H1 (cell line): Measurements from ENCODE around the gene INPP5A. TPM values are rescaled to one million over a fixed set of nuclear protein-coding genes. Genes with fewer than 3 reads are reported as not detected.

ENCODE experiments used
- CTCF ChIA-PET: fragments of 300-600 bp; sonication (Branson Sonifier 250); formaldehyde crosslinking; loops from one replicate; lab custom pipeline; 2021; ENCODE audit not compliant: partially characterized antibody; lab: Charles Lee
- POLR2A ChIA-PET: fragments of 300-600 bp; sonication (Branson Sonifier 250); formaldehyde crosslinking; loops from one replicate; lab custom pipeline; 2021; ENCODE audit warnings: inconsistent platforms; ENCODE audit not compliant: partially characterized antibody; lab: Charles Lee
- DNase-seq, 2 experiments: peaks; one replicate each; pipeline versions ENCODE4 v3.0.0 to v3.0.0-alpha.2; 2010 to 2022; ENCODE audit warnings: low spot score in 2 of 2, low read depth in 1 of 2, mixed read lengths in 1 of 2
- FAIRE-seq: peaks from 2 replicates; lab custom pipeline; 2011; peaks lifted over from hg19 to GRCh38; lab: Jason Lieb, UNC
- H2AFZ ChIP-seq: 2 replicates; pipeline ENCODE4 v1.8.1; 2012; ENCODE audit warnings: low read length, inconsistent platforms
- H2AK5ac ChIP-seq: 2 replicates; pipeline ENCODE4 v1.6.1; 2013; ENCODE audit warnings: low read depth, low read length
- H2BK120ac ChIP-seq: replicated peaks from 2 replicates; pipeline ENCODE3; 2013; ENCODE audit warnings: low read depth, low read length, inconsistent platforms
- H2BK12ac ChIP-seq: 2 replicates; pipeline ENCODE4 v1.6.1; 2013; ENCODE audit warnings: low read depth, low read length
- H2BK15ac ChIP-seq: 2 replicates; pipeline ENCODE4 v1.6.1; 2013; ENCODE audit warnings: low read length
- H2BK20ac ChIP-seq: 2 replicates; pipeline ENCODE4 v1.6.1; 2013; ENCODE audit warnings: low read length
- H2BK5ac ChIP-seq: 2 replicates; pipeline ENCODE4 v1.6.1; 2013; ENCODE audit warnings: low read depth, low read length
- H3K14ac ChIP-seq: 2 replicates; pipeline ENCODE4 v1.6.1; 2013; ENCODE audit warnings: inconsistent platforms; ENCODE audit not compliant: insufficient read length
- H3K18ac ChIP-seq: 2 replicates; pipeline ENCODE4 v1.6.1; 2013; ENCODE audit warnings: low read length; ENCODE audit errors: extremely low read depth
- H3K23ac ChIP-seq: 2 replicates; pipeline ENCODE4 v1.6.1; 2013; ENCODE audit warnings: inconsistent platforms; ENCODE audit not compliant: insufficient read length
- H3K23me2 ChIP-seq: 2 replicates; pipeline ENCODE4 v1.6.1; 2013; ENCODE audit warnings: low read depth, low read length
- H3K27ac ChIP-seq: 2 replicates; pipeline ENCODE4 v1.6.1; 2011; ENCODE audit warnings: low read depth, low read length, inconsistent platforms
- H3K27me3 ChIP-seq, 4 experiments: replicated peaks in 1 of 4; 1 replicate in 1 of 4; 2 replicates in 3 of 4; pipeline versions ENCODE4 v1.6.1 to v1.8.1; 2011 to 2013; ENCODE audit warnings: low read length in 3 of 4, mild to moderate bottlenecking in 3 of 4, inconsistent platforms in 2 of 4, mixed read lengths in 2 of 4, moderate library complexity in 1 of 4; ENCODE audit not compliant: control insufficient read depth in 3 of 4, insufficient read depth in 3 of 4; ENCODE audit errors: extremely low read depth in 1 of 4
- H3K36me3 ChIP-seq, 4 experiments: 2 replicates each; pipeline versions ENCODE4 v1.6.1 to v1.8.1; 2011 to 2013; ENCODE audit warnings: mild to moderate bottlenecking in 4 of 4, low read length in 3 of 4, moderate library complexity in 2 of 4, control low read depth in 1 of 4, inconsistent platforms in 1 of 4; ENCODE audit not compliant: insufficient read depth in 4 of 4, control insufficient read depth in 2 of 4
- H3K4ac ChIP-seq: replicated peaks from 2 replicates; pipeline ENCODE3; 2013; ENCODE audit warnings: low read length, low read depth, mixed read lengths, inconsistent platforms; ENCODE audit not compliant: insufficient read length
- H3K4me1 ChIP-seq, 4 experiments: replicated peaks in 1 of 4; 1 replicate in 1 of 4; 2 replicates in 3 of 4; pipeline versions ENCODE4 v1.6.1 to v1.8.1; 2011 to 2013; ENCODE audit warnings: low read length in 3 of 4, inconsistent platforms in 2 of 4, mixed read lengths in 1 of 4; ENCODE audit not compliant: insufficient read depth in 4 of 4, control insufficient read depth in 3 of 4
- H3K4me2 ChIP-seq, 2 experiments: 2 replicates each; pipeline versions ENCODE4 v1.6.1 to v1.8.1; 2011 to 2013; ENCODE audit warnings: low read depth in 2 of 2, low read length in 2 of 2, control low read depth in 1 of 2, inconsistent platforms in 1 of 2, mild to moderate bottlenecking in 1 of 2; ENCODE audit not compliant: insufficient read depth in 1 of 2
- H3K4me3 ChIP-seq, 4 experiments: fragments of 200-600, 300-600 bp in 1 of 4; sonication (generic), shearing (Covaris generic), sonication (Bioruptor Twin) in 1 of 4; 2 replicates each; pipeline versions ENCODE4 v1.5.1 to v1.8.1; 2011 to 2016; ENCODE audit warnings: low read length in 4 of 4, low read depth in 3 of 4, control low read depth in 2 of 4, inconsistent platforms in 2 of 4, mild to moderate bottlenecking in 2 of 4, mixed read lengths in 1 of 4, moderate library complexity in 1 of 4; ENCODE audit not compliant: insufficient read depth in 2 of 4; ENCODE audit errors: extremely low read depth in 1 of 4
- H3K56ac ChIP-seq: replicated peaks from 2 replicates; pipeline ENCODE3; 2013; ENCODE audit warnings: low read depth, mild to moderate bottlenecking, mixed read lengths, low read length, inconsistent platforms; ENCODE audit not compliant: insufficient read length
- H3K79me1 ChIP-seq: 2 replicates; pipeline ENCODE4 v1.6.1; 2013; ENCODE audit warnings: low read depth, low read length, control low read depth
- H3K79me2 ChIP-seq, 2 experiments: 2 replicates each; pipeline versions ENCODE4 v1.6.1 to v1.8.1; 2012 to 2013; ENCODE audit warnings: low read length in 2 of 2, mild to moderate bottlenecking in 2 of 2, inconsistent platforms in 1 of 2; ENCODE audit not compliant: insufficient read depth in 2 of 2, control insufficient read depth in 1 of 2
- H3K9ac ChIP-seq, 4 experiments: replicated peaks in 1 of 4; 1 replicate in 1 of 4; 2 replicates in 3 of 4; pipeline versions ENCODE4 v1.6.1 to v1.8.1; 2011 to 2013; ENCODE audit warnings: low read depth in 3 of 4, low read length in 3 of 4, control low read depth in 2 of 4, mild to moderate bottlenecking in 2 of 4, moderate library complexity in 2 of 4, inconsistent platforms in 1 of 4; ENCODE audit errors: extremely low read depth in 1 of 4
- H3K9me3 ChIP-seq, 2 experiments: 2 replicates each; pipeline versions ENCODE4 v1.6.1 to v1.8.1; 2012 to 2013; ENCODE audit warnings: mild to moderate bottlenecking in 2 of 2, moderate library complexity in 2 of 2, control low read depth in 1 of 2, inconsistent platforms in 1 of 2, low read depth in 1 of 2, low read length in 1 of 2, mixed read lengths in 1 of 2; ENCODE audit not compliant: insufficient read depth in 2 of 2
- H4K20me1 ChIP-seq, 2 experiments: replicated peaks in 1 of 2; 2 replicates each; pipeline versions ENCODE3 to v1.8.1; 2011 to 2013; ENCODE audit warnings: inconsistent platforms in 2 of 2, low read length in 2 of 2, mild to moderate bottlenecking in 1 of 2; ENCODE audit not compliant: insufficient read depth in 2 of 2, control insufficient read depth in 1 of 2
- H4K5ac ChIP-seq: 2 replicates; pipeline ENCODE4 v1.6.1; 2013; ENCODE audit warnings: low read length, low read depth, mixed read lengths, inconsistent platforms; ENCODE audit not compliant: insufficient read length
- H4K8ac ChIP-seq: 2 replicates; pipeline ENCODE4 v1.8.0; 2013; ENCODE audit warnings: mild to moderate bottlenecking, moderate library complexity, low read length, inconsistent platforms; ENCODE audit not compliant: insufficient read depth; ENCODE audit errors: extremely low read depth
- H4K91ac ChIP-seq: replicated peaks from 2 replicates; pipeline ENCODE3; 2013; ENCODE audit warnings: low read length, mixed read lengths, inconsistent platforms; ENCODE audit not compliant: insufficient read length
- CEBPB ChIP-seq: IDR thresholded peaks from 2 replicates; pipeline ENCODE4 v1.6.1; 2012; ENCODE audit warnings: low read depth, low read length
- CREB1 ChIP-seq: IDR thresholded peaks from 2 replicates; pipeline ENCODE4 v1.6.1; 2012; ENCODE audit warnings: inconsistent platforms
- CTBP2 ChIP-seq: IDR thresholded peaks from 2 replicates; pipeline ENCODE4 v1.7.0; 2011; ENCODE audit warnings: borderline replicate concordance, mild to moderate bottlenecking, moderate library complexity, mixed read lengths, low read length; ENCODE audit not compliant: insufficient read depth, insufficient read length
- JUND ChIP-seq: IDR thresholded peaks from 2 replicates; pipeline ENCODE4 v1.6.1; 2011; ENCODE audit warnings: mild to moderate bottlenecking, improper control_type of control experiment, low read length
- KDM1A ChIP-seq: fragments of 200-600, 300-600 bp; sonication (generic); IDR thresholded peaks from 2 replicates; pipeline ENCODE4 v1.7.1; 2016; ENCODE audit warnings: mild to moderate bottlenecking, low read length, borderline replicate concordance
- MAFK ChIP-seq: IDR thresholded peaks from 2 replicates; pipeline ENCODE4 v1.6.1; 2012; ENCODE audit warnings: low read depth, mild to moderate bottlenecking, improper control_type of control experiment, low read length
- NANOG ChIP-seq: IDR thresholded peaks from 2 replicates; pipeline ENCODE4 v1.6.1; 2011; ENCODE audit warnings: low read length, low read depth, mild to moderate bottlenecking, inconsistent platforms; ENCODE audit not compliant: insufficient read depth, poor library complexity, severe bottlenecking
- PHF8 ChIP-seq: fragments of 200-600 bp; sonication (generic); conservative IDR thresholded peaks from 2 replicates; pipeline ENCODE4 v1.7.1; 2012; ENCODE audit warnings: low read depth, mild to moderate bottlenecking, inconsistent platforms, low read length, moderate library complexity
- RBBP5 ChIP-seq: IDR thresholded peaks from 2 replicates; pipeline ENCODE4 v1.7.1; 2012; ENCODE audit warnings: low read depth, mild to moderate bottlenecking, inconsistent platforms, low read length, moderate library complexity, borderline replicate concordance
- SAP30 ChIP-seq: fragments of 300-600 bp; sonication (generic); IDR thresholded peaks from 2 replicates; pipeline ENCODE4 v1.7.1; 2012; ENCODE audit warnings: low read length, moderate library complexity, mild to moderate bottlenecking, inconsistent platforms; ENCODE audit not compliant: insufficient read depth, insufficient replicate concordance
- SIRT6 ChIP-seq: IDR thresholded peaks from one replicate; pipeline ENCODE4 v1.7.1; 2012; ENCODE audit warnings: low read length, inconsistent platforms
- TAF1 ChIP-seq: IDR thresholded peaks from 2 replicates; pipeline ENCODE4 v1.6.1; 2011; ENCODE audit warnings: mild to moderate bottlenecking, low read depth, low read length
- TCF12 ChIP-seq: IDR thresholded peaks from 2 replicates; pipeline ENCODE4 v1.6.1; 2011; ENCODE audit warnings: low read depth, mild to moderate bottlenecking, low read length
- ZNF274 ChIP-seq: IDR thresholded peaks from 2 replicates; pipeline ENCODE4 v1.7.0; 2012; ENCODE audit warnings: low read length, borderline replicate concordance; ENCODE audit errors: extremely low read depth
- WGBS, 2 experiments: shearing (Covaris generic) in 1 of 2; methylation state at CpG; one replicate each; pipeline versions ENCODE4 v1.1.6 to v1.1.7; 2013 to 2015; ENCODE audit warnings: low lambda C conversion rate in 2 of 2, mixed read lengths in 2 of 2, inconsistent platforms in 1 of 2, low coverage in 1 of 2, missing lambda C conversion rate in 1 of 2; ENCODE audit not compliant: insufficient replicate concordance in 2 of 2, insufficient coverage in 1 of 2, insufficient read length in 1 of 2; ENCODE audit errors: extremely low coverage in 1 of 2, missing lambda C conversion rate in 1 of 2; 5-methylcytosine and 5-hydroxymethylcytosine counted together
- polyA plus RNA-seq, 7 experiments: library from polyadenylated mRNA; depleted of rRNA in 3 of 7; stranded (reverse) in 5 of 7; unstranded in 2 of 7; fragments of >200 nt in 5 of 7; fragments of 200-250 nt in 2 of 7; gene quantifications; 1 replicate in 5 of 7; 2 replicates in 1 of 7; 4 replicates in 1 of 7; pipeline versions ENCODE4 v1.2.1 to v1.2.3, GENCODE V29; 2011 to 2013; ENCODE audit warnings: missing spikeins in 2 of 7, mixed read lengths in 2 of 7
- total RNA-seq: library from RNA; stranded (reverse); fragmentation: NEBNext Ultra II Directional; extraction: Animal tissue kit (Norgen Biotek cat#: 25700); gene quantifications from 2 replicates; pipeline ENCODE4 v1.2.1, GENCODE V29; 2021
- TF ChIP-seq, protein P1 (sequence below): IDR thresholded peaks from 2 replicates; pipeline ENCODE4 v1.6.1; 2011; ENCODE audit warnings: low read depth, mild to moderate bottlenecking, low read length; ENCODE audit not compliant: insufficient read depth

INPP5A gene
- total and polyA plus RNA-seq, 2 of the 8 experiments (the other 6 are each of a cell fraction or from before 2014, with no cell fraction given), result 19.7 to 27.5 TPM

GRCh38 chr10:132802048-132802447, 264.5 kb downstream of the INPP5A start:
- Histone ChIP-seq H3K14ac (no peak overlapping the region), H4K5ac (no peak overlapping the region), H3K9me3 (peaks cover 7% of the 10 kb centered on the region in 2 experiments; a peak in 3 of 4 replicates), H3K27ac (no peak overlapping the region), H3K27me3 (no peaks in the 10 kb centered on the region), H3K23ac (no peak overlapping the region), H2AFZ (no peak overlapping the region), H2BK20ac (no peak overlapping the region), H3K23me2 (no peaks in the 10 kb centered on the region), H2BK12ac (no peak overlapping the region), H3K79me2 (no peaks in the 10 kb centered on the region), H3K36me3 (no peaks in the 10 kb centered on the region), H4K91ac (peak overlapping the region; percentile 27), H3K4ac (no peak overlapping the region), H3K56ac (no peak overlapping the region), H3K18ac (no peak overlapping the region), H2BK120ac (no peak overlapping the region), H3K79me1 (no peaks in the 10 kb centered on the region), H3K9ac (no peak overlapping the region), H3K4me1 (no peaks in the 10 kb centered on the region), H4K8ac (no peak overlapping the region), H2AK5ac (no peak overlapping the region), H3K4me3 (no peak overlapping the region), H2BK5ac (no peak overlapping the region), H3K4me2 (no peak overlapping the region), H2BK15ac (no peak overlapping the region), H4K20me1 (no peaks in the 10 kb centered on the region)
- DNase-seq (no peak), FAIRE-seq (no peak)
- ChIA-PET POLR2A (no interaction called here), CTCF (interaction anchor here (1.6 to 2.3 kb wide), 7 partner anchors 8 to 228 kb away, joined by 3 to 11 read pairs (median 6); no protein-coding TSS in a partner anchor)
- WGBS, 2 experiments, result 96% methylated on average over 7 of the region's 8 CpGs; no CpG with 5 or more reads in 1 of the 2 experiments
- no peak for TF ChIP-seq NANOG
- TF ChIP-seq ZNF274, result no peak
- TF ChIP-seq RBBP5, result no peak
- no peak for TF ChIP-seq KDM1A
- TF ChIP-seq CTBP2, result no peak
- TF ChIP-seq CREB1, result no peak
- no peak for TF ChIP-seq JUND
- no peak for TF ChIP-seq PHF8
- TF ChIP-seq MAFK, result no peak
- TF ChIP-seq TAF1, result no peak
- TF ChIP-seq CEBPB, result no peak
- no peak for TF ChIP-seq SAP30
- TF ChIP-seq, protein P1, sequence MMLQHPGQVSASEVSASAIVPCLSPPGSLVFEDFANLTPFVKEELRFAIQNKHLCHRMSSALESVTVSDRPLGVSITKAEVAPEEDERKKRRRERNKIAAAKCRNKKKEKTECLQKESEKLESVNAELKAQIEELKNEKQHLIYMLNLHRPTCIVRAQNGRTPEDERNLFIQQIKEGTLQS, result no peak
- no peak for TF ChIP-seq TCF12
- TF ChIP-seq SIRT6, result no peak
